HG02610 (cell line): ENCODE data around the gene MCRS1.

Source experiments
- ATAC-seq: cut with Tn5 transposase; IDR thresholded peaks from one replicate; pipeline ENCODE4 v1.9.1; 2021; ENCODE audit warnings: mild to moderate bottlenecking, moderate library complexity; ENCODE audit not compliant: unreplicated experiment

MCRS1 gene

DNA sequence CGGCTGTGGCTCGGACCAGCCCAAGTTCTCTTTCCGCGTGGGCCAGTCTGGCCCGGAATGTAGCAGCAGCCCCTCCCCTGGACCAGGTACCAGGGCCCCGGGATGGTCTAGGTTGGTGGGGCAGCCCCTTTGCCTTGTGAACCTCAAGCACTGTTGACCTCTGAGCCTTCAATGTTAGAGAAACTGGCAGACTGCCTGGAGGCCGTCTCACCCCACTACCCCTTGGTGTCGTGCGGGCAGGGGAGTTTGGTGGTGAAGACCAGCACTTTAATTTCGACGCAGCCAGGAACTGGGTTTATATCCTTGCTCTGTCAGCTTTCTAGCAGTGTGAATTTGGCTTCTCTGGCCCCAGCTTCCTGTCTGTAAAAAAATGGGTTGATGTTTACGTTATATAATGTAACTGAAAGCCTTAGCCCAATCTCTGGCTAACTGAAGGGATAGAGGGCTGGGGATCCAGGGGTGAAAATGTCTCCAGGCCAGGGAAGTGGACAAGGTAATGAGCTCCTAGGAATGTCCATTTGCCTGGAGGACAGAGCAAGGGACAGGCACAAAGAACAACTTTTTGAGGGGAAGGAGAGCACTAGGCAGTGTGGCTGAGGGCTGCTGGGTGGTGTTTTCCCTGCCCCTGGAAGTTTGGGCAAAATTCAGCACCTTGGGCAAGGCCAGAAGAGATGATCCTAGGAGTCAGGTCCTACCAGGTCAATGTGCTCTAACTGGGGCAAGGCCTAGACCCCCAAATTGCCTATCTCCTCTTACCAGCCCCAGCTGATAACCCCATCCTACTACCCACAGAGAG is 11.4 kb downstream of the MCRS1 start:
- ATAC-seq, result no peak

DNA sequence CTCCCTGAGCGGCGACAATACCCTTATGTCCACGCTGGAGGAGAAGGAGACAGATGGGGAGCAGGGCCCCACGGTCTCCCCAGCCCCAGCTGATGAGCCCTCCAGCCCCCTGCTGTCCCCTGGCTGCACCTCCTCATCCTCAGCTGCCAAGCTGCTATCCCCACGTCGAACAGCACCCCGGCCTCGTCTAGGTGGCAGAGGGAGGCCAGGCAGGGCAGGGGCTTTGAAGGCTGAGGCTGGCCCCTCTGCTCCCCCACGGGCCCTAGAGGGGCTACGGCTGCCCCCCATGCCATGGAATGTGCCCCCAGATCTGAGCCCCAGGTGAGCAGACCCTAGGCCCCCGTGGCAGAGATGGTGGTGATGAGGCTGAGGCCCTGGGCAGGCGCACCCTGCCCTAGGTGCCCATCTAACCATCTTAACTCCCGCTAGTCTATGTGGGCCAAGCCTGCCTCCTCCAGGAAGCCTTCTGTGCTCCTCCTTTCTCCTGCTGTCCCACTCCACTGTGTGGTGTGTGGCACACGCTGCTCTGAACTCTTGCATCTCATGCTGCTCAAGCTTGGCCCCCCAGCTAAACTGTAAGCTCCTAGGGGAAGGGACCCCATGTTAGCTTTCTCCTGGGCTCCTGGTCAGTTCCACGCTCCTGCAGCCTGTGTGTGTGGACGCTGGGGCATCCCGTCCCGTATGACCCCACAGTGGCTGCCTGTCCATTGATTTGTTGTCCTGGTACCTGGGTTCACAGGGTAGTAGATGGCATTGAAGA is 12.1 kb downstream of the MCRS1 start:
- ATAC-seq, result no peak

GRCh38 chr12:49554266-49554665 is 13.7 kb downstream of the MCRS1 start:
- no peak for ATAC-seq

- ATAC-seq, result no peak
Measured at GRCh38 chr12:49553512-49554088, 14.3 kb downstream of the MCRS1 start.

DNA sequence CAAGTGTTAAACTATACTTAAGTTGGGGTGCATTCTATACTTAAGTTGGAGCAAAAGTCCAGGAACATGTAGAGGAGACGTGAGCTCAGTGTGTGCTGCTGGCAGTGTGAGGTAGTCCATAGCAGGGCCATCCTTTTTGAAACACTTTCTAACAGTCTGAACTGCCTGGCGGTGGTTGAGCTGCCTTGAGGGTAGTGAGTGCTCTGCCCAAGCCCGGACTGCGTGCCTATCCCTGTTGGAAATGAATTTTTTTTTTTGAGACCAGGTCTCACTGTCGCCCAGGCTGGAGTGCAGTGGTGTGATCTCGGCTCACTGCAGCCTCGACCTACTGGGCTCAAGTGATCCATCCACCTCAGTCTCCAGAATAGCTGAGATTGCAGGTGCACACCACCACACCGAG is 15.0 kb downstream of the MCRS1 start:
- no peak for ATAC-seq

DNA sequence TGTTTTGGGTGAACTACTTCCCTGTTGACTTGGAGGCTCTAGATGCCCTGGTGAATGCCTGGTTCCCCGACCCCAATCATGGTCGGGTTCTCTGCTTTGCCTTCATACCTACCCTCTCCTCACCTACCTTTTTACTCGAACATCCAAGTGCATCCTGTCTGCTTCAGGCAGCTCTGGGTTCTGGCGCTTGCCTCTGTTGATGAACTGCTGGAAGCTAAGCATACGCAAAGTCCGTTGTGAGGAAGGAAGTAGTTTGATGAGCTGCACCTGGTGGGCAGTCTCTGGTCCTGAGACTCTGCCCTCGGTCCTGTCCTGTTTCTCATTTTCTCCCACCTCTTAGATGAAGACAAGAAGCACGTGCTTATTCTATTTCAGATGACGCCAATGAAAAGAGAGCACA is 15.5 kb downstream of the MCRS1 start:
- no peak for ATAC-seq

GRCh38 chr12:49552014-49552413 is 15.9 kb downstream of the MCRS1 start:
- ATAC-seq, result no peak

- ATAC-seq, result no peak
Measured at GRCh38 chr12:49550693-49551252, 17.2 kb downstream of the MCRS1 start.

DNA sequence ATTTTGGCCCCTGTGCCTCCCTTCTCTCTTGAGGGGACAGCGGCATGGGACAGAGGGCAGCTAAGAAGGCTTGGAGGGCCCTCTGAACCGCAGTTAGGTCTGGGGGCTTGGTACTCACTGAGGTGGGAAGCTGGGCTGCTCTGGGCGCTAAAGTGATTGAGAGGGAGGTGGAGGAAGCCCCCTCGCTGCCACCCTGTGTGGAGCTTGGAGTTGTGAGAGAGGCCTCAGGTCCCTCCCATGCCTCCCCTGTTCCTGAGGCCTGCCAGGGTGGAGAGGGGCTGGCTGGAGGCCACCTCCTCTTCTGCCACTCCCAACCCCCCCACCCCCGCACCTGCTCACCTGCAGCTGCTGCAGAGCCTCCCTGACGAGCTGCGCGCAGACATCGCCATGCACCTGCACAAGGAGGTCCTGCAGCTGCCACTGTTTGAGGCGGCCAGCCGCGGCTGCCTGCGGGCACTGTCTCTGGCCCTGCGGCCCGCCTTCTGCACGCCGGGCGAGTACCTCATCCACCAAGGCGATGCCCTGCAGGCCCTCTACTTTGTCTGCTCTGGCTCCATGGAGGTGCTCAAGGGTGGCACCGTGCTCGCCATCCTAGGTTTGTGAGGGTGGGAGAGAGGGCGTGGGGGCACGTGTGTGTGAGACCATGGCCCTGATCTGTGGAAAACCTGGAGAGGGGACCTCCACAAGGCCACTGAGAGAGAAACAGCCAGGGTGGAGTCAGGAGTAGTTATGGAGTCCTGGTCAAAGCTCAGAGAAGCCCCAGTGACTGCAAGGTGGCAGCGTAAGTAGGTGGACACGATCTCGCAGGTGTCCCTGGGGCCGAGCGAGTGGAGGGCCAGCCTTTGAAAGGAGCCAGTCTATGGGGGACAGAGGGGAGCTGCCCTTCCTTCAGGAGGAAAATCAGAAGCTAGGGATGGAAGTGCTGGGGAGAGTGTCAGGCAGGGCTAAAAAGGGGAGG is 17.9 kb downstream of the MCRS1 start:
- no peak for ATAC-seq

GRCh38 chr12:49548822-49549648 is 18.9 kb downstream of the MCRS1 start:
- ATAC-seq, result no peak

GRCh38 chr12:49548481-49548821 is 19.5 kb downstream of the MCRS1 start:
- ATAC-seq, result no peak

DNA sequence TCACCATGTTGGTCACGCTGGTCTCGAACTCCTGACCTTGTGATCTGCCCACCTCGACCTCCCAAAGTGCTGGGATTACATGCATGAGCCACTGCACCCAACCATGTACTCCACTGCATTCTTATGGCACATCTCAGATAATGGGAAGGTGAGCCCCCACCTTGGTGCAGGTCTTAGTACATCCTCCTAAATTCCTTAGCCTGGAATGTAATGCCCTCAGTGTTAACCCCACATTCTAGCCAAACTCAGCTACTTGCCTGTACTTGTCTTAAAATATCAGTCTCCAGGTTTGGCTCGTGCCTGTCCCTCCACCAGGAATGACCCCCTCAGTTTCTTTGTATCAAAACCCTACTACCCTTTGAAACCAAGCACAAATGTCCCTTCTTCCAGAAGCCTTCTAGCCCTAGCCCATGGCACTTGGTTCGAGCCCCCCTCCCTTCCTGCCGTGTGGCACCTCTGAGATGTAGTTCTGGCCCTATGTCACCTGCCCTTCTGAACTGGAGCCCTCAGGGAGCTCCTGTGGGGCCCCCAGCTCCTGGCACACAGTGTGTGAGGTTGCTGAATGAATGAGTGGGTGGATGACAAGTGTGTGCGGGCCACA is 20.8 kb downstream of the MCRS1 start:
- no peak for ATAC-seq

DNA sequence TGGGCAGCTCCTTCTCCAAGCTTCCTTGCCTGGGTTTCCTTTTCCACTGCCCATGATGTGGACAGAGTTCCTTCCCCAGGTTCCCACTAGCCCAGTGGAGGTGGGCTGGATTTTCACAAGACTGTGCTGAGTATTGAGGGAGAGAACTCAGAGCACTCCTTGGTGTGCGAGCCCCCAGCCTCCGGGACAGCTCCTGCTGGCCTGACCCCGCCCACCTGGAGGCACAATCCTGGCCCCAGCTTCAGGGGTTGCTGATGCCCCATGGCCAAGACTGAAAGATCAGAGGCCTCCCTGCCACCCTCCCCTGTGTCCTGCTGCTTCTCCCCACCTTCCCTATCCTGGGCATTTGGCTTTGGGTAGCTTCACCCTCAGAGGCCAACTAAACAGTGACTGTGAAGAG is 21.5 kb downstream of the MCRS1 start:
- ATAC-seq, result no peak

GRCh38 chr12:49545815-49546214 is 22.1 kb downstream of the MCRS1 start:
- no peak for ATAC-seq

DNA sequence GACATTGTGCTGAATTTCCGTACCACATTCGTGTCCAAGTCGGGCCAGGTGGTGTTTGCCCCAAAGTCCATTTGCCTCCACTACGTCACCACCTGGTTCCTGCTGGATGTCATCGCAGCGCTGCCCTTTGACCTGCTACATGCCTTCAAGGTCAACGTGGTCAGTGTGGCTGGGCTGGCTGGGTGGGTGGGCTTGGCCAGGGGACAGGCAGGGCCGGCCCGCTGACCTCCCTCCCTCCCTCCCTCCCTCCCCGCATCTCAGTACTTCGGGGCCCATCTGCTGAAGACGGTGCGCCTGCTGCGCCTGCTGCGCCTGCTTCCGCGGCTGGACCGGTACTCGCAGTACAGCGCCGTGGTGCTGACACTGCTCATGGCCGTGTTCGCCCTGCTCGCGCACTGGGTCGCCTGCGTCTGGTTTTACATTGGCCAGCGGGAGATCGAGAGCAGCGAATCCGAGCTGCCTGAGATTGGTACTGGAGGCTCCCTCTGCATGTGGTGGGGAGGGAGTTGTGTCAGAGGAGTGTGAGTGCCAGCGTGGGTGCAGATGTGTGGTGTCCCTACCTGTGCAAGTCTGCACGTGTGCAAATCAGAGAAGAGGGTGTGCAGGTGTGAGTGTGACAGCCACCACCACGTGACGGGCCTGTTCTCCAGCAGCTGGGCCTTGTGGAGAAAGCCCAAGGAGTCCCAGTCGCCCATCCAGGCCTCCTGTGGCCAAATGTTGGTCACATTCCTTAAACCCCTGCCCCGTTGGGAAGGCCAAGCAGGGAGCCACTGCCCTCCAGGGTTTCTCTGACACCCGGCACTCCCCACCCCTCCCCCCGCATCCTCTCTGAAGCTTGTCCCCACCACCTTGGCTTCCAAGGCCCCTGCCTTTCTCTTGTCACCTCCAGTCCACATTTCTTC is 23.8 kb downstream of the MCRS1 start:
- no peak for ATAC-seq

GRCh38 chr12:49543221-49543913 is 24.6 kb downstream of the MCRS1 start:
- no peak for ATAC-seq

DNA sequence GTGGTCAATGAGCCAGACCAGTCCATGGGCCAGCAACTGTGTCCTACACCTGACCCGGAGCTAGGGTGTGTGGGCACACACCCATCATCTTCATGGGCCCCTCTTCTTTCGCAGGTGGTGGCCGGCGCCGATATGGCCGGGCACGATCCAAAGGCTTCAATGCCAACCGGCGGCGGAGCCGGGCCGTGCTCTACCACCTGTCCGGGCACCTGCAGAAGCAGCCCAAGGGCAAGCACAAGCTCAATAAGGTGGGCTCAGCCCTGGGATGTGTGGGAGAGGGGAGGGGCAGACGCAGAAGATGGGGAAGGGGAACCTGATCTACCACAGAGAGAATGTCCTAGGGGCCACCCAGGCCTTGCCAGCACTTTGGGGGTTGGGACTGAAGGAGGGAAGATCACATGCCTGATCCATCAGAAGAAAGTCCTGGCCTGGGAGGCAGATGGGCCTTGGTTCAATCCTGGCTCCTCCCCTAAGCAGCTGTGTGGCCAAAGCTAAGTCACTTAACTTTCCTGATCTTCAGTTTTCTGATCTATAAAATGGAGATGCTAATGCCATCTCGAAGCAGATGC is 25.3 kb downstream of the MCRS1 start:
- no peak for ATAC-seq
